Activated T-helper 17 cell treated with anti-CD3 and anti-CD28 coated beads, Interleukin-2, amount 50 U/mL, for 72 hours (primary cell): ENCODE results near the gene RPS6KA4. TPM values are rescaled to one million over a fixed set of nuclear protein-coding genes. Genes with fewer than 3 reads are reported as not detected.

Experiments used
- ATAC-seq: fragments of 150-1000 bp; cut with Tn5 transposase; replicated peaks from 2 replicates; pipeline ENCODE4 v1.10.0; 2021; ENCODE audit warnings: mild to moderate bottlenecking, moderate library complexity
- H3K27ac Mint-ChIP-seq: one replicate; pipeline ENCODE4 v1.8.0; 2022; ENCODE audit warnings: mixed read lengths
- H3K27me3 Mint-ChIP-seq: one replicate; pipeline ENCODE4 v1.8.0; 2022; ENCODE audit warnings: mixed read lengths
- H3K36me3 Mint-ChIP-seq: one replicate; pipeline ENCODE4 v1.8.0; 2022; ENCODE audit warnings: low read depth, mild to moderate bottlenecking, mixed read lengths
- H3K4me1 Mint-ChIP-seq: one replicate; pipeline ENCODE4 v1.8.0; 2022; ENCODE audit warnings: mixed read lengths
- H3K4me3 Mint-ChIP-seq: one replicate; pipeline ENCODE4 v1.8.0; 2022; ENCODE audit warnings: mild to moderate bottlenecking, mixed read lengths
- H3K9me3 Mint-ChIP-seq: one replicate; pipeline ENCODE4 v1.8.0; 2022; ENCODE audit warnings: mixed read lengths
- total RNA-seq, 2 donors: library from RNA; stranded (reverse); gene quantifications; one replicate each; pipeline ENCODE4 v1.2.3, GENCODE V29; 2022

Gene RPS6KA4
- total RNA-seq, 2 donors from 2014 or later = 14.8 to 33.3 TPM

DNA sequence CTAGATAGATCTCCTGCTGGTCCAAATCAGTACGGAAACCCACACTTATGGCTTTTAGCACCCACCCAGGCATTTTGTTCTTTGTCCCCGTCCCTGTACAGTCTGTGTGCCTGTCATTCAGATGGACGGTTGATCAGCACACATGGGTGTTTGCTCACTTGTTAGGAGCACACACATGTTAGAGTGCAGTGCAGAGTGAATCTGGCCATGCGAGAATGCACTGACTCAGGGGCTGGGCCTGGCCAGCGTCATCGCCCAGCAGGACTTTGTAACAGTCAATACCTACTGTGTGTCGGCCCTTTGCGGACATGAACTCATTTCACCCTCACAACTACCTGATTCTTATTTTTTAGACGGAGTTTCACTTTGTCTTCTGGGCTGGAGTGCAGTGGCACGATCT, 3.4 kb downstream of the RPS6KA4 start:
- Mint-ChIP-seq H3K27me3 (no peaks in the 10 kb centered on the region), H3K4me1 (peaks cover 17% of the 10 kb centered on the region), H3K4me3 (no peak overlapping the region), H3K9me3 (no peaks in the 10 kb centered on the region), H3K27ac (no peak overlapping the region), H3K36me3 (peaks cover 81% of the 10 kb centered on the region)
- no peak for ATAC-seq

DNA sequence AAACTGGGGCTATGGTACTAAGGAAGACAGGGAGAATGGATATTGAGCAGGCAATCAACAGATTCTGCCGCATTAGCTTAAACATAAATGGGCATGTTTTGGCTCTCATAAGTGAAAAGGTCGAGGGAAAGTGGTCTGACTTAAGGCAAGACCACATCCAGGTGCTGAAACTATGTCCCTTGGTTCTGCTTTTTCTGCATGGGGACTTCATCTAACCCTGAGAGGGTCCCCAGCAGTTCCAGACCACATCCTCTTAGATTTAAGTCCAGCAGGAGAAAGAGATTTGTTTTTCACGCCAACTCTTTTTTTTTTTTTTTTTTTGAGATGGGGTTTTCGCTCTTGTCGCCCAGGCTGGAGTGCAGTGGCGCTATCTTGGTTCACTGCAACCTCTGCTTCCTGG, 5.5 kb downstream of the RPS6KA4 start:
- Mint-ChIP-seq H3K27ac (peak overlapping the region; percentile 56), H3K9me3 (no peaks in the 10 kb centered on the region), H3K4me3 (no peak overlapping the region), H3K36me3 (peaks cover 93% of the 10 kb centered on the region), H3K4me1 (peaks cover 9% of the 10 kb centered on the region), H3K27me3 (no peaks in the 10 kb centered on the region)
- ATAC-seq = no peak

DNA sequence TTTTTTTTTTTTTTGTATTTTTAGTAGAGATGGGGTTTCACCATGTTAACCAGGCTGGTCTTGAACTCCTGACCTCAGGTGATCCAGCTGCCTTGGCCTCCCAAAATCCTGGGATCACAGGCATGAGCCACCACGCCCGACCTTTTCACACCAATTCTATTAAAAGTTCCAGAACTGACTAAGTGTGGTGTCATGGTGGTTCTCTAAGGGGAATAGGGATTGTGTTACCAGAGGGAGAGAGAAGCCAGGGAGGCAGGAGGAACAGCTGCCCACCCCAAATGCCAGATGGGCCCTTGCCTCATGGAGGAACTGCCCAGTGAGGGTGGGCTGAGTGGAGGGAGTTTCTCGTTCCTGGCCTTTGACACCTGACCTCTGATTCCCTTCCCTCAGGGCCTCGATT, 5.9 kb downstream of the RPS6KA4 start:
- H3K9me3 Mint-ChIP-seq = no peaks in the 10 kb centered on the region
- H3K4me1 Mint-ChIP-seq = peaks cover 4% of the 10 kb centered on the region
- H3K27ac Mint-ChIP-seq = no peak overlapping the region
- no peak overlapping the region for H3K4me3 Mint-ChIP-seq
- no peaks in the 10 kb centered on the region for H3K27me3 Mint-ChIP-seq
- peaks cover 92% of the 10 kb centered on the region for H3K36me3 Mint-ChIP-seq
- ATAC-seq = no peak

DNA sequence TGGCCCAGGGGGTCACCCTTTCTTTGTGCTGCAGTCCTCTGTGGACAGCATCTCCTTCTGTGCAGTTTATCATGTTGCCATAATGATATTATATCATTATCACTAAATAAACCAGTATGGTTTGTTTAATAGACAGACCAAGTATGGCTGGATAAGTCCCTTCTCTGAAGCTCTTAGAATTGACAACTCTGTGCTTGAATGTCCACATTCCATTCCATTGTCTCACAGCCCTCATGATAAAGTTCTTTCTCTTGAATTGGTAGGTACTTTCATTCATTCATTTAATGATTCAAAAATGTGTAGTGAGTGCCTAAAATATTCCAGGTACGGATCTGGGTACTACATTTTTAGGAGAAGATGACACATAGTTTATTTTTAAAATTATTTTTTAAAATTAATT, 7.8 kb downstream of the RPS6KA4 start:
- peaks cover 90% of the 10 kb centered on the region for H3K36me3 Mint-ChIP-seq
- no peak overlapping the region for H3K27ac Mint-ChIP-seq
- no peak overlapping the region for H3K4me3 Mint-ChIP-seq
- no peaks in the 10 kb centered on the region for H3K9me3 Mint-ChIP-seq
- no peak for ATAC-seq
- no peaks in the 10 kb centered on the region for H3K27me3 Mint-ChIP-seq
- H3K4me1 Mint-ChIP-seq = no peaks in the 10 kb centered on the region

DNA sequence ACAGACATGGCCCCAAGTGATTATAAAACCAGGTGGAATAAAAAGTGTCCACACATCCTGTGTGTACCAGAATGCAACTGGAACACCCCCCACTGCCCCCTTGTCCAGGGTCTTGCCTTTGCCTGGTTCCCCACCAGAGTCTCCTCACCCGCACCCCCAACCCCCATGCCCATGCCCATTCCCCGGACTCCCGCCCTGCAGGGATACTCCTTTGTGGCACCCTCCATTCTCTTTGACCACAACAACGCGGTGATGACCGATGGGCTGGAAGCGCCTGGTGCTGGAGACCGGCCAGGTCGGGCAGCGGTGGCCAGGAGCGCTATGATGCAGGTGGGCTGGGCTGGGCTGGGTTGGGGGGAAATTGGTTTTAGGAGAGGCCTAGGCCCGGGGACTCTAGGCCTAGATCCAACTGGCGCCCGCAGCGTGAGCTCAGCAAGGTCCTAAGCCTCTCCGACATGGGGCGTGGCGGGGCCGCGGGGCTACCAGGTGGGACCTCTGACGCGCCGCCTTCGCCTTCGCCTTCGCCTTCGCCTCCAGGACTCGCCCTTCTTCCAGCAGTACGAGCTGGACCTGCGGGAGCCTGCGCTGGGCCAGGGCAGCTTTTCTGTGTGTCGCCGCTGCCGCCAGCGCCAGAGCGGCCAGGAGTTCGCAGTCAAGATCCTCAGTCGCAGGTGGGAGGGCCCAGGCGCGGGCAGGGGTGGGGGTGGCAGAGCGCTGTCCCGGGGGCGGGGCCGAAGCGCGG, 9.1 kb downstream of the RPS6KA4 start:
- ATAC-seq = no peak

DNA sequence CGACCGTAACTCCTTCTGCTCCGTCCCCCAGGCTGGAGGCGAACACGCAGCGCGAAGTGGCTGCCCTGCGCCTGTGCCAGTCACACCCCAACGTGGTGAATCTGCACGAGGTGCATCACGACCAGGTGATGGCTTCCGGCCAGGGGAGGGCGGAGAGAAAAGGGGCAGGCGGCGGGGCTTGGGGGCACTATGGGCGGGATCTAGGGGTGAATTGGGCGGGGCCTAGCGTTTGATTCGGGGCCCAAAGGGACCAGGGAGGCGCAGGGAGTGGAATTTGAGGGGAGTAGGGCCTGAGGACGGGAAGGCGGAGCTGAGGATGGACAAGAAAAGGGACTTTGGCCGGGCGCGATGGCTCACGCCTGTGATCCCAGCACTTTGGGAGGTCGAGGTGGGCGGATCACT, 9.7 kb downstream of the RPS6KA4 start:
- Mint-ChIP-seq H3K4me3 (no peak overlapping the region), H3K9me3 (no peaks in the 10 kb centered on the region), H3K27ac (no peak overlapping the region), H3K4me1 (no peaks in the 10 kb centered on the region), H3K36me3 (peaks cover 70% of the 10 kb centered on the region), H3K27me3 (no peaks in the 10 kb centered on the region)
- ATAC-seq = no peak

More for the DNA sequence above, 9.1 kb downstream of the RPS6KA4 start:
- H3K4me1 Mint-ChIP-seq = no peaks in the 10 kb centered on the region
- H3K27ac Mint-ChIP-seq = no peak overlapping the region
- H3K4me3 Mint-ChIP-seq = no peak overlapping the region
- H3K36me3 Mint-ChIP-seq = peaks cover 76% of the 10 kb centered on the region
- no peaks in the 10 kb centered on the region for H3K27me3 Mint-ChIP-seq
- no peaks in the 10 kb centered on the region for H3K9me3 Mint-ChIP-seq

DNA sequence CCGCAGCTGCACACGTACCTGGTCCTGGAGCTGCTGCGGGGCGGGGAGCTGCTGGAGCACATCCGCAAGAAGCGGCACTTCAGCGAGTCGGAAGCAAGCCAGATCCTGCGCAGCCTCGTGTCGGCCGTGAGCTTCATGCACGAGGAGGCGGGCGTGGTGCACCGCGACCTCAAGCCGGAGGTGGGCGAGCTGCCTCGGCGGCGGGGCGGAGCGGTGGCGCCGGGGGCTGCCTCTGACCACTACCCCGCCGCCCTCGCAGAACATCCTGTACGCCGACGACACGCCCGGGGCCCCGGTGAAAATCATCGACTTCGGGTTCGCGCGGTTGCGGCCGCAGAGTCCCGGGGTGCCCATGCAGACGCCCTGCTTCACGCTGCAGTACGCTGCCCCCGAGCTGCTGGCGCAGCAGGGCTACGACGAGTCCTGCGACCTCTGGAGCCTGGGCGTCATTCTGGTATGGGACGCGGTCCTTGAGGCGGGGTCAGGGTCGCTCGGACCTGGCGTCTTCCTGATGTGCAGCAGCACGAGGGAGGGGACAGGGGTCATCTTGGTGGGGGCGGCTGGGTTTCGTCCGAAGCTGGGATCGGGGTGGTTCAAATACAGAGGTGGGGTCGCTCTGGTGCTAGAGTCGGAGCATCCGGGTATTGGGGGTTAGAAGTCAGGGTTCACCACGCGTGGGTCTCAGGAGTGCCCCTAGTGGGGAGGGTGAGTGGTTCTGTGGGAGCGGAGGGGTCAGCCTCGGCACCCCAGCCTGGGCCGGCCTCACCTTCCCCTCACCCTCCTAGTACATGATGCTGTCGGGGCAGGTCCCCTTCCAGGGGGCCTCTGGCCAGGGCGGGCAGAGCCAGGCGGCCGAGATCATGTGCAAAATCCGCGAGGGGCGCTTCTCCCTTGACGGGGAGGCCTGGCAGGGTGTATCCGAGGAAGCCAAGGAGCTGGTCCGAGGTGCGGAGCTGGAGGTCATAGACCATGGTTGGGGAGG, 10.8 kb downstream of the RPS6KA4 start:
- no peak overlapping the region for H3K27ac Mint-ChIP-seq
- ATAC-seq = no peak
- no peaks in the 10 kb centered on the region for H3K9me3 Mint-ChIP-seq
- H3K27me3 Mint-ChIP-seq = no peaks in the 10 kb centered on the region
- no peak overlapping the region for H3K4me3 Mint-ChIP-seq
- H3K4me1 Mint-ChIP-seq = no peaks in the 10 kb centered on the region
- peaks cover 60% of the 10 kb centered on the region for H3K36me3 Mint-ChIP-seq

DNA sequence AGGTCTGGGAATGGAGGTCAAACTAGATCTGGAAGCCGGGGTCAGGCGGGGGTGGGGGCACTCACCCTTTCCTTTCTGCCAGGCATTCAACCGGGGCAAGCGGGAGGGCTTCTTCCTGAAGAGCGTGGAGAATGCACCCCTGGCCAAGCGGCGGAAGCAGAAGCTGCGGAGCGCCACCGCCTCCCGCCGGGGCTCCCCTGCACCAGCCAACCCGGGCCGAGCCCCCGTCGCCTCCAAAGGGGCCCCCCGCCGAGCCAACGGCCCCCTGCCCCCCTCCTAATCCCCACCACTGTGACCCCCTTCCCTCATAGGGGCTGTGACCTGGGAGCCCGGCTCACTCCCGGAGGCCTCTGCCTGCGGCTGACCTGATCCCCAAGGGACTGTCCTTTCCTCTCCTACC, 12.2 kb downstream of the RPS6KA4 start:
- no peaks in the 10 kb centered on the region for H3K9me3 Mint-ChIP-seq
- peaks cover 45% of the 10 kb centered on the region for H3K36me3 Mint-ChIP-seq
- H3K4me1 Mint-ChIP-seq = no peaks in the 10 kb centered on the region
- H3K4me3 Mint-ChIP-seq = no peak overlapping the region
- no peak for ATAC-seq
- H3K27me3 Mint-ChIP-seq = no peaks in the 10 kb centered on the region
- no peak overlapping the region for H3K27ac Mint-ChIP-seq

DNA sequence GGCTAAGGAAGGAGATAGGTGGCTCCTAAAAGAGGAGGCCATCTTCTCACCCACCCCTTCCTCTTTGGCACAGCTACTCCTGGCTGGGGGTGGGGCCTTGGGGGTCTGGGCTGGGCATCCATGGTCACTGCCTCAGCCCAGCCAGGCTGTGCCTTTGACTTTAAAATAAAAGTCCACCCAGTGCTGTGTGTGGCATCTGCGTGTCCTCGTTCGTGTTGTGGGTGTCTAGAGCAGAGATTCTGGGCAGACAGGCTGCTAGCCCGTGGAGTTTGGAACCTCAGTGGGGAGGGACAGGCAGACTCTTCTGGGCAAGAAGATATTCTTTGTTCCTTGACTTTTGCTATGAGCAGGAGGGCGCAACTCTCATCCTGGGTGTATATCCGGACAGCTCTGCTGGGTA, 13.1 kb downstream of the RPS6KA4 start:
- no peaks in the 10 kb centered on the region for H3K9me3 Mint-ChIP-seq

DNA sequence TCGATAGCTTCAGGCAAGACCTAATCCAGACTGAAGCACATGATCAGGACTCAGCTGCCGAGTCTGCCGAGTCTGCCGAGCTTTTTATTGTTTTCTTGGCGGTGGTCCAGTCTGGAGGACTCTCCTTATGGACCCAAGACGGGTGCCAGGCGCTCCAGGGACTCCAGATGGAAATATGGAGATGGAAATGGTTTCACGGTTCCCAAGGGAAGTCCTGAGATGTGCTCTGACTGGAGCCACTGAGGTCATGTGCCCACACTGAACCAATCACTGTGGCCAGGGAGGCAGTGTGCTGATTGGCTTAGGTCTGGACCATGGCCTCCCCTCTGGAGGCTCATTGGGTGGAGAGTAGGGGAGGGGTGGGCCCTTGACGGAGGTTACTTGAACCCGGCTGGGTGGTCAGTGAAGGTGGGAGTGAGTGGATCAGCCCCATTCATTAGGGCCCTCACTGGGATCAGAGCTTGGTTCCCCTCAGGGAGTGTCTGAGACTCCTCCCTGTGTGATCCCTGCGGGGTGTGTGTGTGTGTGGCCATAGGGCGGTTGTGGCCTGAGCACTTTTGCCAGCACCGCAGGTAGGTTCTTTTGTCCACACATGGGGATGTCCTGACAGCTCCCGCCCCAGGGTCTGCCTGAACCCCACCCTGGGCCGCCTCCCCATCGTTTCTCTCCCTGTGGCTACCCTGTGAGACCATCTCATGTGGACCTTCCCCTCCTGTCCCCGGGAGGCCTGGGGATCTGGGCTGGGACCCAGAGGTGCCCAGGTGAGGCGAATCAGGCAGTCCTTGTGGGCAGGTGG, 14.0 kb downstream of the RPS6KA4 start:
- peaks cover 28% of the 10 kb centered on the region for H3K36me3 Mint-ChIP-seq
- no peak overlapping the region for H3K27ac Mint-ChIP-seq
- no peaks in the 10 kb centered on the region for H3K27me3 Mint-ChIP-seq
- H3K4me1 Mint-ChIP-seq = no peaks in the 10 kb centered on the region
- peak; percentile 83 for ATAC-seq
- no peaks in the 10 kb centered on the region for H3K9me3 Mint-ChIP-seq
- no peak overlapping the region for H3K4me3 Mint-ChIP-seq

More for the DNA sequence above, 13.1 kb downstream of the RPS6KA4 start:
- H3K27me3 Mint-ChIP-seq = no peaks in the 10 kb centered on the region
- H3K27ac Mint-ChIP-seq = no peak overlapping the region
- ATAC-seq = no peak
- no peaks in the 10 kb centered on the region for H3K4me1 Mint-ChIP-seq
- H3K36me3 Mint-ChIP-seq = peaks cover 37% of the 10 kb centered on the region
- H3K4me3 Mint-ChIP-seq = no peak overlapping the region

DNA sequence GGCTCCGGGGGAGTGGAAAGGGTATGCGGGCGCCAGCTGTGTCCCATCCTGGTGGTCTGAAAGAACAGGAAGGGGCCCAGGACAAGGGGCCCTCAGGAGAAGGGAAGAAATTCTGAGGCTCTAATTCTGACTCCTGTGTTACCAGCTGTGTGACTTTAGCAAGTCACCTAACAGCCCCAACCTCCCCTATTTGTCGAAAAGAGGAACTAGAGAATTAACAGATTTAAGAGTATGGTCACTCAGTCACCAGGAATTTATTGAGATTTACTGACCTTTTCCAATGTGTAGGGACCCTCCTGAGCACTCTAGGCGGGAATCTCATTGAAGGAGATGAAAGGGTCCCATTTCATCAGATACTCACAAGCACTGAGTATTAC, 14.6 kb downstream of the RPS6KA4 start:
- Mint-ChIP-seq H3K4me1 (no peaks in the 10 kb centered on the region), H3K36me3 (peaks cover 22% of the 10 kb centered on the region), H3K9me3 (no peaks in the 10 kb centered on the region), H3K4me3 (no peak overlapping the region), H3K27me3 (no peaks in the 10 kb centered on the region), H3K27ac (no peak overlapping the region)
- no peak for ATAC-seq

DNA sequence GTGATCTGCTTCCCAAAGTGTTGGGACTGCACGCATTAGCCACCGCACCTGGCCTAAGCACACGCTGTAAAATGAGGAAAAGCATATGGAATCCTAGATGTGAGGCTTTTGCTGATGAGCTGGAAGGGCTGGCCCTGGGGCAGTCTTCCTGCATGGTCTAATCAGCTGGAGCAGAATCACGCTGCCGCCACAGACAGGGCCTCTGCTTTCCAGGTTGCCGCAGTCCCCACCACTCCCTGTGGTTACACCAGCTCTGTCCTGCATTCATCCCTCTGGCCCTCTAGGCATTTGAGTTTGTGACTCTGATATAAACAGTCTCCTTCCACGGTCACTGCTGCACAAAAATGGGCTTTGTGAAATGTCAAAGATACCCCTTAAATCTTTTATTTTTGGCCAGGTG, 17.1 kb downstream of the RPS6KA4 start:
- Mint-ChIP-seq H3K36me3 (no peaks in the 10 kb centered on the region), H3K4me1 (no peaks in the 10 kb centered on the region), H3K27ac (no peak overlapping the region), H3K4me3 (no peak overlapping the region), H3K9me3 (no peaks in the 10 kb centered on the region), H3K27me3 (no peaks in the 10 kb centered on the region)
- ATAC-seq = no peak

DNA sequence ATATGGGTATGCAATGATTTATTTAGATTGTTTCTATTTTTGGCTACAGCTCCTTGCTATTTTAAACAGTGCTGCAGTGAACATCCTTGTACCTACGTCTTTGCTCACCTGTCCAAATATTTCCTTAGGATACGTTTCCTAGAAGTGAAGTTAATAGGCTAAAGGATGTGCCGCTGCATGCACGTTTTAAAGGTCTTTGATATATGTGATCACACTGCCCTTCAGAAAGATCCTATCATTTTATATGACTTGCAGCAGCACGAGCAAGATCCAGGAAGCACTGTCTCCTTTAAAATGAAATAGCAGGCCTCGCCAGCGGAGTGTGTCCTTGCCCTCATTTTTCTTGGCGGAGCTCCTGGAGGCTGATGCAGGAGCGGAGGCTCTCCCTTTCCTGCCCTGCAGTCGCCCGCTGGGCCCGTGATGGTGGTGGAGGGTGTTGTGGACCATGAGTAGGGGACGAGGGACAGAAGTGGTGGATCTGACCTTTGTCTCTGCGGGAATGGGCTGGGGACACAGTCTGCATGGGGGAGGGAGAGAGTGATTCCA, 19.4 kb downstream of the RPS6KA4 start:
- H3K27ac Mint-ChIP-seq = no peak overlapping the region
- no peaks in the 10 kb centered on the region for H3K36me3 Mint-ChIP-seq
- H3K9me3 Mint-ChIP-seq = no peaks in the 10 kb centered on the region
- H3K4me3 Mint-ChIP-seq = no peak overlapping the region
- no peaks in the 10 kb centered on the region for H3K27me3 Mint-ChIP-seq
- no peak for ATAC-seq
- H3K4me1 Mint-ChIP-seq = no peaks in the 10 kb centered on the region

DNA sequence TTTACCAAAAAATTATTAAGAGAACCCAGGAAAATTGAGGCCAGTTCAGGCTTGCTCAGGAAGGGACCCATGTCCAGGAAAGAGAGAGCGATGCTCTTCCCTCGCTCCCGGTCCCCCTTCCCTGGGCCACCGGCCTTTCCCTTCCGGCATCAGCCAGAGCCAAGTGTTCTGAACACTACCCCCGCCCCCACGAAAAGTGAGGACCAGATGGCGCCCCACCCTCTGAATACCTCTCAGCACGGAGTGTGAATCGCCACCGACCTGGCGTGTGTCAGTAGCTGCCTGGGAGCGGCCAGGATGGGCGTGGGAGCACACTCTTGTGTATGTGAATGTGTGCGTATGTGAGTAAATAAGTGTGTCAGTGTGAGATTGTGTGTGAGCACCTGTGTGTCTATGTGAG, 20.2 kb downstream of the RPS6KA4 start:
- no peak for ATAC-seq
- Mint-ChIP-seq H3K36me3 (no peaks in the 10 kb centered on the region), H3K4me3 (no peak overlapping the region), H3K27me3 (no peaks in the 10 kb centered on the region), H3K9me3 (no peaks in the 10 kb centered on the region), H3K4me1 (no peaks in the 10 kb centered on the region), H3K27ac (no peak overlapping the region)
